Heart right ventricle (tissue), 16 donors: ENCODE results near the gene SLC2A6. TPM values are rescaled to one million over a fixed set of nuclear protein-coding genes. Genes with fewer than 3 reads are reported as not detected.

Experiments
- ATAC-seq, 8 donors: fragments of 200-7000 bp; cut with Tn5 transposase; one replicate each; pipeline ENCODE4 v1.9.1; 2020; ENCODE audit warnings: mild to moderate bottlenecking in 8 of 8, moderate library complexity in 8 of 8, moderate number of reproducible peaks in 1 of 8
- DNase-seq, 2 donors: peaks; one replicate each; pipeline ENCODE4 v3.0.0-alpha.2; 2020
- H3K27ac ChIP-seq, 10 donors: fragments of 200-600 bp; sonication (generic) in 2 of 10; one replicate each; pipeline versions ENCODE4 v1.5.0 to v1.8.0; 2020 to 2022; ENCODE audit warnings: mild to moderate bottlenecking in 3 of 10
- H3K27me3 ChIP-seq, 7 donors: fragments of 200-600 bp; one replicate each; pipeline ENCODE4 v1.8.0; 2021 to 2022; ENCODE audit warnings: mild to moderate bottlenecking in 2 of 7
- H3K36me3 ChIP-seq, 9 donors: fragments of 200-600 bp; sonication (generic) in 1 of 9; one replicate each; pipeline versions ENCODE4 v1.5.0 to v1.8.0; 2020 to 2022; ENCODE audit warnings: mild to moderate bottlenecking in 2 of 9
- H3K4me1 ChIP-seq, 9 donors: fragments of 200-600 bp; sonication (generic) in 1 of 9; one replicate each; pipeline versions ENCODE4 v1.5.0 to v1.8.0; 2020 to 2022; ENCODE audit warnings: mild to moderate bottlenecking in 4 of 9
- H3K4me3 ChIP-seq, 10 donors: fragments of 200-600 bp; sonication (generic) in 2 of 10; one replicate each; pipeline versions ENCODE4 v1.5.0 to v1.8.0; 2020 to 2022; ENCODE audit warnings: mild to moderate bottlenecking in 7 of 10, moderate library complexity in 2 of 10
- H3K9me3 ChIP-seq, 11 donors: fragments of 200-600 bp in 10 of 11; sonication (generic) in 2 of 11; one replicate each; pipeline versions ENCODE4 v1.5.0 to v1.8.0; 2013 to 2022; ENCODE audit warnings: mild to moderate bottlenecking in 2 of 11, control low read depth in 1 of 11, moderate library complexity in 1 of 11
- WGBS, 2 donors: extraction: QIAGEN DNeasy Blood & Tissue Kit; methylation state at CpG; one replicate each; pipeline ENCODE4 v1.1.7; 2013; ENCODE audit warnings: inconsistent platforms in 1 of 2; 5-methylcytosine and 5-hydroxymethylcytosine counted together
- intact Hi-C, 10 donors: fragments of 100-400 bp; cut with DNase I; formaldehyde crosslinking; loops; one replicate each; pipeline versions ENCODE4 v1.11.1 to v1.14.2; 2022
- polyA plus RNA-seq, 2 donors: library from polyadenylated mRNA; stranded (reverse); fragments of 200-250 nt; gene quantifications; one replicate each; pipeline ENCODE4 v1.2.3, GENCODE V29; 2013
- total RNA-seq, 10 donors: library from RNA; stranded (reverse); fragmentation: NEBNext Ultra II Directional in 3 of 10; extraction: Animal tissue kit (Norgen Biotek cat#: 25700) in 3 of 10; gene quantifications; one replicate each; pipeline versions ENCODE4 v1.2.1 to v1.2.4, GENCODE V29; 2021 to 2023
- TF ChIP-seq, protein P1 (sequence below), 9 donors: fragments of 200-600 bp; sonication (generic) in 2 of 9; IDR thresholded peaks; one replicate each; pipeline versions ENCODE4 v1.5.0 to v1.8.0; 2021 to 2022; ENCODE audit warnings: antibody characterized with exemption in 9 of 9, mild to moderate bottlenecking in 5 of 9, moderate library complexity in 1 of 9
- donor health status: Arrhythmogenic right ventricular cardiomyopathy.
- donor health status: ischemic (EF 13 %, LVEDD 7.1; RV severe dilation, severe dysfunction).
- donor health status: healthy with polysubstance abuse.
- donor health status: DM: no; HTN: yes; CAD: no.
- donor health status: DM: no; HTN: no; CAD: no.
- donor health status: ischemic (EF 25% LVEDD 6.9; RV normal size, moderate dysfunction).
- donor health status: ischemic (EF 25% LVEDD 5.7; RV mildly dilated, moderate dysfunction).
- donor health status: healthy.
- donor health status: DM: yes; HTN: yes; CAD: no.
- donor health status: Ischemic cardiomyopathy.
- donor health status: ischemic (EF 35%, LVEDD 5.7; RV mildly dilated, moderate dysfunction).
- donor health status: nonischemic (EF 11% LVEDD 7.7; RV severe dilation, severe dysfunction).
- donor health status: DM: yes; HTN: yes; CAD: no.
- donor health status: PGD.
- donor health status: ischemic (EF 29% LVEDD 5.4; RV normal size, mild dysfunction).
- donor health status: nonischemic (EF 23%, LVEDD 6.1; RV moderate dilation, normal function).

Gene SLC2A6
- total and polyA plus RNA-seq, 12 donors = 1.3 to 7.0 (median 2.5) TPM

- Histone ChIP-seq H3K4me3 (no peak overlapping the region), H3K27me3 (no peaks in the 10 kb centered on the region), H3K36me3 (peaks cover 0 to 37% (median 0%) of the 10 kb centered on the region in 9 donors), H3K4me1 (peaks cover 0 to 6% (median 0%) of the 10 kb centered on the region in 9 donors), H3K9me3 (no peaks in the 10 kb centered on the region), H3K27ac (no peak overlapping the region)
- intact Hi-C loops = no loop called here
- ATAC-seq (no peak), DNase-seq (no peak)
- 83 to 85% methylated on average over 10 of the region's 10 CpGs for WGBS, 2 donors
- TF ChIP-seq, protein P1, sequence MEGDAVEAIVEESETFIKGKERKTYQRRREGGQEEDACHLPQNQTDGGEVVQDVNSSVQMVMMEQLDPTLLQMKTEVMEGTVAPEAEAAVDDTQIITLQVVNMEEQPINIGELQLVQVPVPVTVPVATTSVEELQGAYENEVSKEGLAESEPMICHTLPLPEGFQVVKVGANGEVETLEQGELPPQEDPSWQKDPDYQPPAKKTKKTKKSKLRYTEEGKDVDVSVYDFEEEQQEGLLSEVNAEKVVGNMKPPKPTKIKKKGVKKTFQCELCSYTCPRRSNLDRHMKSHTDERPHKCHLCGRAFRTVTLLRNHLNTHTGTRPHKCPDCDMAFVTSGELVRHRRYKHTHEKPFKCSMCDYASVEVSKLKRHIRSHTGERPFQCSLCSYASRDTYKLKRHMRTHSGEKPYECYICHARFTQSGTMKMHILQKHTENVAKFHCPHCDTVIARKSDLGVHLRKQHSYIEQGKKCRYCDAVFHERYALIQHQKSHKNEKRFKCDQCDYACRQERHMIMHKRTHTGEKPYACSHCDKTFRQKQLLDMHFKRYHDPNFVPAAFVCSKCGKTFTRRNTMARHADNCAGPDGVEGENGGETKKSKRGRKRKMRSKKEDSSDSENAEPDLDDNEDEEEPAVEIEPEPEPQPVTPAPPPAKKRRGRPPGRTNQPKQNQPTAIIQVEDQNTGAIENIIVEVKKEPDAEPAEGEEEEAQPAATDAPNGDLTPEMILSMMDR (IDR thresholded peaks at IDR 0.05) = no peak
These were observed 11.8 kb downstream of the SLC2A6 start for GRCh38 chr9:133467101-133467500.

- TF ChIP-seq, protein P1 (IDR thresholded peaks at IDR 0.05) = no peak
- Histone ChIP-seq H3K4me1 (peaks cover 0 to 5% (median 2%) of the 10 kb centered on the region in 9 donors), H3K27ac (no peak overlapping the region), H3K27me3 (no peaks in the 10 kb centered on the region), H3K36me3 (peaks cover 0 to 29% (median 0%) of the 10 kb centered on the region in 9 donors), H3K9me3 (no peaks in the 10 kb centered on the region), H3K4me3 (no peak overlapping the region)
- 75 to 81% methylated on average over 6 of the region's 6 CpGs for WGBS, 2 donors
- DNase-seq (no peak), ATAC-seq (no peak)
- intact Hi-C loops = no loop called here
These were observed 12.9 kb downstream of the SLC2A6 start for GRCh38 chr9:133465984-133466383.

DNA sequence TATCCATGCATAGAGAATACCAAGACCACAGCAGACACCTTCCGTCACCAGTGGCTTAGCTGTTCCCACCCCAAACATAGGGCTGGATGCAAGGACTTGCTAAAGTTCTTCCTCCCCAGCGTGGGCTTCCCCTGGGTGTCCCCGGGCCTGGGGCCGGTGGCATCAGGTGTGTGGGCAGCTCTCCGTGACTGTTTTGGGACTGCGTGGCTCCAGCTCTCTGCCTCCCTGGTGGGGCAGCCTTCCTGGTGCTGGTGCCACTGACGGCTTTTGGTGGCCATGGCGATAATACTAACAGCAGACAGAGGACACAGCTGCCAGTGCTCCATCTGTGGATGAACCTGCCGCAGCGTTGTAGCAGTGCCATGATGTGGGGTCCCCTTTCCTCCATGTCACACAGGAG lies 14.3 kb downstream of the SLC2A6 start:
- H3K9me3 ChIP-seq = no peaks in the 10 kb centered on the region
- 95 to 96% methylated on average over 10 of the region's 10 CpGs for WGBS, 2 donors
- DNase-seq = no peak
- intact Hi-C loops = no loop called here
- H3K4me1 ChIP-seq = peaks cover 4 to 12% (median 9%) of the 10 kb centered on the region in 9 donors
- peaks cover 0 to 29% (median 0%) of the 10 kb centered on the region in 9 donors for H3K36me3 ChIP-seq
- H3K27me3 ChIP-seq = no peaks in the 10 kb centered on the region
- no peak for ATAC-seq
- no peak overlapping the region for H3K4me3 ChIP-seq
- TF ChIP-seq, protein P1 (IDR thresholded peaks at IDR 0.05) = no peak
- H3K27ac ChIP-seq = no peak overlapping the region

- DNase-seq = no peak
- WGBS, 2 donors = 85 to 89% methylated on average over 24 of the region's 24 CpGs
- Histone ChIP-seq H3K27me3 (no peaks in the 10 kb centered on the region), H3K4me3 (no peak overlapping the region), H3K9me3 (no peaks in the 10 kb centered on the region), H3K36me3 (peaks cover 0 to 26% (median 0%) of the 10 kb centered on the region in 9 donors), H3K4me1 (peaks cover 4 to 16% (median 13%) of the 10 kb centered on the region in 9 donors), H3K27ac (no peak overlapping the region)
- intact Hi-C loops = no loop called here
- ATAC-seq = no peak
- TF ChIP-seq, protein P1 (IDR thresholded peaks at IDR 0.05) = no peak
These were observed 14.9 kb downstream of the SLC2A6 start for GRCh38 chr9:133463864-133464615.
